Endothelial cell of umbilical vein (primary cell): ENCODE measurements around the gene PLEKHM2.

Experiments used
- CTCF ChIP-seq, 2 donors: IDR thresholded peaks; 1 replicate in 1 of 2; 2 replicates in 1 of 2; pipeline ENCODE4 v1.5.1; 2011; ENCODE audit warnings: low read length in 2 of 2, mild to moderate bottlenecking in 2 of 2, moderate library complexity in 2 of 2, control low read depth in 1 of 2, inconsistent platforms in 1 of 2, low read depth in 1 of 2; ENCODE audit not compliant: insufficient read depth in 1 of 2; ENCODE audit errors: extremely low read depth in 1 of 2
- EZH2 ChIP-seq: IDR thresholded peaks from 2 replicates; pipeline ENCODE4 v1.6.1; 2012; ENCODE audit warnings: borderline replicate concordance, low read depth, mild to moderate bottlenecking, moderate library complexity, low read length, inconsistent platforms; ENCODE audit not compliant: severe bottlenecking
- FOS ChIP-seq: IDR thresholded peaks from 2 replicates; pipeline ENCODE4 v1.6.1; 2011; ENCODE audit warnings: mild to moderate bottlenecking, low read length, moderate library complexity, borderline replicate concordance; ENCODE audit not compliant: insufficient read depth
- MYC ChIP-seq: IDR thresholded peaks from one replicate; pipeline ENCODE4 v1.6.1; 2011; ENCODE audit warnings: mild to moderate bottlenecking, low read depth, low read length
- POLR2A ChIP-seq: IDR thresholded peaks from 2 replicates; pipeline ENCODE4 v1.6.1; 2012; ENCODE audit warnings: low read depth, mild to moderate bottlenecking, control low read depth, low read length
- POLR2AphosphoS5 ChIP-seq: IDR thresholded peaks from 2 replicates; pipeline ENCODE4 v1.6.1; 2012; ENCODE audit warnings: low read depth, mild to moderate bottlenecking, control low read depth, low read length, moderate library complexity; ENCODE audit not compliant: insufficient read depth

GRCh38 chr1:15669864-15670263, 14.3 kb upstream of the PLEKHM2 start:
- TF ChIP-seq EZH2, result no peak
- no peak for TF ChIP-seq POLR2AphosphoS5
- no peak for TF ChIP-seq CTCF (IDR thresholded peaks at IDR 0.05; ENCODE audit: extremely low read depth in 1 of 2, insufficient read depth in 1 of 2, low read depth in 1 of 2, low read length in 2 of 2)
- TF ChIP-seq POLR2A, result no peak
- no peak for TF ChIP-seq FOS
- TF ChIP-seq MYC, result no peak
